Neural cell (in vitro differentiated cells): Measurements from ENCODE around the gene TSPAN8. TPM values are rescaled to one million over a fixed set of nuclear protein-coding genes. Genes with fewer than 3 reads are reported as not detected.

ENCODE experiments used
- H2AFZ ChIP-seq: fragments of 200-600, 300-800 bp; sonication (generic), shearing (Covaris generic); 2 replicates; pipeline ENCODE4 v1.6.0; 2014; ENCODE audit warnings: low read depth, mild to moderate bottlenecking, antibody characterized with exemption, low read length, moderate library complexity
- H3F3A ChIP-seq: fragments of 200-600 bp; shearing (Covaris generic); 2 replicates; pipeline ENCODE4 v1.6.1; 2016; ENCODE audit warnings: mild to moderate bottlenecking, moderate library complexity, mixed read lengths, antibody characterized with exemption, low read length; ENCODE audit not compliant: insufficient read depth, poor library complexity, severe bottlenecking
- H3K27ac ChIP-seq: fragments of 200-600, 300-800 bp; sonication (generic), shearing (Covaris generic); 2 replicates; pipeline ENCODE4 v1.5.1; 2014; ENCODE audit warnings: mild to moderate bottlenecking, low read length, moderate library complexity
- H3K27me3 ChIP-seq: fragments of 300-800, 200-600 bp; sonication (generic), shearing (Covaris generic); 2 replicates; pipeline ENCODE4 v1.6.0; 2014; ENCODE audit warnings: mild to moderate bottlenecking, low read depth, low read length, moderate library complexity; ENCODE audit not compliant: insufficient read depth
- H3K36me3 ChIP-seq: fragments of 300-800, 200-600 bp; sonication (generic), shearing (Covaris generic); 2 replicates; pipeline ENCODE4 v1.5.1; 2014; ENCODE audit warnings: mild to moderate bottlenecking, antibody characterized with exemption, low read length, moderate library complexity; ENCODE audit not compliant: insufficient read depth
- H3K4me2 ChIP-seq: fragments of 300-800, 200-600 bp; sonication (generic), shearing (Covaris generic); 2 replicates; pipeline ENCODE4 v1.6.0; 2014; ENCODE audit warnings: mild to moderate bottlenecking, low read length
- H3K4me3 ChIP-seq: fragments of 300-800, 200-600 bp; sonication (generic), shearing (Covaris generic); 2 replicates; pipeline ENCODE4 v1.5.1; 2014; ENCODE audit warnings: mild to moderate bottlenecking, low read length, moderate library complexity
- H3K79me2 ChIP-seq: fragments of 200-600 bp; shearing (Covaris generic); replicated peaks from 2 replicates; pipeline ENCODE4 v1.6.0; 2014; ENCODE audit warnings: mild to moderate bottlenecking, low read length, moderate library complexity; ENCODE audit not compliant: insufficient read depth
- H3K9ac ChIP-seq: fragments of 300-800, 200-600 bp; sonication (generic), shearing (Covaris generic); 2 replicates; pipeline ENCODE4 v1.6.1; 2016; ENCODE audit warnings: mild to moderate bottlenecking, low read length, mixed read lengths
- H3K9me2 ChIP-seq: fragments of 200-600 bp; shearing (Covaris generic); 2 replicates; pipeline ENCODE4 v1.6.1; 2016; ENCODE audit warnings: mild to moderate bottlenecking, low read length, mixed read lengths; ENCODE audit not compliant: insufficient read depth
- H3K9me3 ChIP-seq: fragments of 200-600, 300-800 bp; sonication (generic), shearing (Covaris generic); 2 replicates; pipeline ENCODE4 v1.6.1; 2016; ENCODE audit warnings: mild to moderate bottlenecking, mixed run types, low read length, moderate library complexity, mixed read lengths
- H4K20me1 ChIP-seq: fragments of 200-600 bp; shearing (Covaris generic); 2 replicates; pipeline ENCODE4 v1.6.1; 2016; ENCODE audit warnings: mild to moderate bottlenecking, mixed run types; ENCODE audit not compliant: insufficient read depth
- CTCF ChIP-seq: fragments of 450-650 bp; IDR thresholded peaks from 2 replicates; pipeline ENCODE4 v1.5.1; 2014; ENCODE audit warnings: antibody characterized with exemption, mild to moderate bottlenecking, moderate library complexity; ENCODE audit not compliant: poor library complexity, severe bottlenecking
- EP300 ChIP-seq: fragments of 450-650 bp; conservative IDR thresholded peaks from 2 replicates; pipeline ENCODE4 v1.6.1; 2014; ENCODE audit warnings: antibody characterized with exemption, mild to moderate bottlenecking, moderate library complexity; ENCODE audit not compliant: poor library complexity, severe bottlenecking
- EZH2 ChIP-seq: fragments of 200-600, 300-800 bp; shearing (Covaris generic), sonication (generic); IDR thresholded peaks from 2 replicates; pipeline ENCODE4 v1.6.1; 2014; ENCODE audit warnings: antibody characterized with exemption, low read length, borderline replicate concordance, mild to moderate bottlenecking; ENCODE audit not compliant: insufficient read depth, poor library complexity, severe bottlenecking
- MXI1 ChIP-seq: fragments of 450-650 bp; conservative IDR thresholded peaks from 2 replicates; pipeline ENCODE4 v1.6.1; 2014; ENCODE audit warnings: antibody characterized with exemption, mild to moderate bottlenecking; ENCODE audit not compliant: poor library complexity, severe bottlenecking
- POLR2AphosphoS5 ChIP-seq: IDR thresholded peaks from 2 replicates; pipeline ENCODE4 v1.6.1; 2012
- RAD21 ChIP-seq: fragments of 450-650 bp; conservative IDR thresholded peaks from 2 replicates; pipeline ENCODE4 v1.6.1; 2014; ENCODE audit warnings: antibody characterized with exemption, mild to moderate bottlenecking, moderate library complexity
- REST ChIP-seq: IDR thresholded peaks from 2 replicates; pipeline ENCODE4 v1.6.1; 2012; ENCODE audit warnings: borderline replicate concordance
- TAF1 ChIP-seq: IDR thresholded peaks from 2 replicates; pipeline ENCODE4 v1.6.1; 2012; ENCODE audit warnings: low read depth
- polyA plus RNA-seq: library from polyadenylated mRNA; depleted of rRNA; stranded (reverse); fragments of >200 nt; gene quantifications from 2 replicates; pipeline ENCODE4 v1.2.3, GENCODE V29; 2014

The TSPAN8 gene
- polyA plus RNA-seq, 1 donor from 2014 or later: not detected

GRCh38 chr12:71092290-71092689 lies 65.5 kb downstream of the TSPAN8 start:
- no peaks in the 10 kb centered on the region for H3K27me3 ChIP-seq
- TF ChIP-seq EP300 (no peak), TAF1 (no peak)
- H3K9me3 ChIP-seq: no peaks in the 10 kb centered on the region
- no peaks in the 10 kb centered on the region for H3F3A ChIP-seq
- no peaks in the 10 kb centered on the region for H3K79me2 ChIP-seq
- H3K36me3 ChIP-seq: no peaks in the 10 kb centered on the region
- no peak overlapping the region for H3K4me2 ChIP-seq
- no peak overlapping the region for H3K9ac ChIP-seq
- H3K4me3 ChIP-seq: no peak overlapping the region
- H4K20me1 ChIP-seq: no peaks in the 10 kb centered on the region
- H2AFZ ChIP-seq: no peak overlapping the region
- H3K9me2 ChIP-seq: no peaks in the 10 kb centered on the region
- no peak overlapping the region for H3K27ac ChIP-seq

- no peaks in the 10 kb centered on the region for H3K9me3 ChIP-seq
- H3K4me3 ChIP-seq: no peak overlapping the region
- no peak overlapping the region for H3K9ac ChIP-seq
- H2AFZ ChIP-seq: no peak overlapping the region
- no peaks in the 10 kb centered on the region for H3K9me2 ChIP-seq
- H4K20me1 ChIP-seq: no peaks in the 10 kb centered on the region
- H3K27ac ChIP-seq: no peak overlapping the region
- H3F3A ChIP-seq: no peaks in the 10 kb centered on the region
- TF ChIP-seq EZH2 (no peak), RAD21 (no peak), CTCF (no peak), POLR2AphosphoS5 (no peak), EP300 (no peak), MXI1 (no peak)
- no peaks in the 10 kb centered on the region for H3K36me3 ChIP-seq
- no peaks in the 10 kb centered on the region for H3K27me3 ChIP-seq
- no peak overlapping the region for H3K4me2 ChIP-seq
- no peaks in the 10 kb centered on the region for H3K79me2 ChIP-seq
Observed at GRCh38 chr12:71090971-71091370, 66.8 kb downstream of the TSPAN8 start.

GRCh38 chr12:71085575-71085974 lies 72.2 kb downstream of the TSPAN8 start:
- Histone ChIP-seq H3K9me3 (no peaks in the 10 kb centered on the region), H3K4me3 (no peak overlapping the region), H3K4me2 (no peak overlapping the region), H3K36me3 (no peaks in the 10 kb centered on the region), H3F3A (no peaks in the 10 kb centered on the region), H3K9ac (no peak overlapping the region), H2AFZ (no peak overlapping the region), H3K9me2 (no peaks in the 10 kb centered on the region), H3K27me3 (no peaks in the 10 kb centered on the region), H4K20me1 (no peaks in the 10 kb centered on the region), H3K79me2 (no peaks in the 10 kb centered on the region), H3K27ac (no peak overlapping the region)
- TF ChIP-seq MXI1 (no peak), EZH2 (no peak), POLR2AphosphoS5 (no peak), TAF1 (no peak), EP300 (no peak), REST (no peak), CTCF (no peak), RAD21 (no peak)
